ENCODE data around the gene YARS2.
"Not testable (repeated sequence)": the region's sequence is repeated elsewhere in the genome, so short reads cannot be mapped to it uniquely, and the experiment has no call there.

Gene YARS2

DNA sequence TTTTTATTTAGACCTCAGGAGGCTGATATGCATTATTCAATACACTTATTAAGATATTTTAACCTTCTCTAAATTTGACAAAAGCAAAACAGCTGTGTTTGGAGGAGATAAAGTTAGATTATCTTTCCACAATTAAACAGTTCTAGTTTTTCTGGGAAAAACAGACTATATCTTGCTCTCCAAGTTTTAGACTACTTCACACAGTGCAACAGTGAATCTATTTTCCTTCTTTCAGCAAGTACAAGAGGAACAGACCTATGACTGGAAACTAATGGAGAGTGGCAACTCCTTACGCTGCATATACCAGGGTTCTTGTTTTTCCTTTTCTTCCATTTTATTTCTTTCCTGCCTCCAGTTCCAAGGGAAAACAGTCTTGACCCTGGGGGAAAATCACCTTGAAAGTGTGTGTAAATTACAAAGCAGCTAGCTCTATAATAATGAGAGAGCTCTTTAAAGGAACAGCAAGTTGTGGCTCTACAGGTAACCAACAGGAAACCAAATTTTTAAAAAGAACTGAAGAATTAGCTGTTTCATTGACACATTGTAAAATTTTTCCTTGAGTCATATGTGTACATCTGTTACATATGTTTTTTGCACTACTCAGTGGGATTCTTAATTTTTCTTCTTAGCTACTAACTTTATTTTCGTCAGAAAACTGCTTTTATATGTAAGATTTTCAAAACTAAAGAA, 49.2 kb downstream of the YARS2 start:
- peaks cover 10% of the 10 kb centered on the region for H3K36me3 ChIP-seq (ENCODE audit: insufficient read depth, low read length)
- no peak overlapping the region for H3K9ac ChIP-seq (ENCODE audit: low read length)
- H3K27me3 ChIP-seq (ENCODE audit: control insufficient read depth in 1 of 2, insufficient read depth in 2 of 2, low read length in 2 of 2) = no peaks in the 10 kb centered on the region
- H3K27ac ChIP-seq (ENCODE audit: low read depth, low read length) = no peak overlapping the region
- no peak overlapping the region for H3K4me3 ChIP-seq (ENCODE audit: low read depth in 1 of 2, low read length in 2 of 2)
- no peaks in the 10 kb centered on the region for H3K4me1 ChIP-seq (ENCODE audit: insufficient read depth, low read length)
- H3K9me3 ChIP-seq (ENCODE audit: low read length) = no peaks in the 10 kb centered on the region

DNA sequence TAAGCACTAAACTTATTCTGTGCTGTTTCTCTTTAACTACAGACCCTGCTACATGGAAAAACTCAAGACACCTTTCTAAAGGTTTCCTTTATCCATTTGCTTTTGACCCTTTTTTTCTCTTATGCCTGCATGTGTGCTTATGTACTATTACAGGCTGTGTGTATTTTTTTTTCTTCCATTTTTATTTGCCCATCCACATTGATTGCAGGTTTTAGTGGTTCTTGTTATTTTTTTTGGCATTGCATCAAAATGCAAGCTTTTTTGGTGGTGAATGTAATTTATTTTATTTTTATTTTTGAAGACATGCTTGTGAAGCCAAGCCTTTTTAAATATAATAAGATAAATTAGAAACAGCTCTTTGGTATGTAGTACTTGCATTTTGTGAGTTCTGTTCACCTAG, 49.9 kb downstream of the YARS2 start:
- Histone ChIP-seq H3K4me1 (ENCODE audit: insufficient read depth, low read length) (no peaks in the 10 kb centered on the region), H3K27ac (ENCODE audit: low read depth, low read length) (no peak overlapping the region), H3K27me3 (ENCODE audit: control insufficient read depth in 1 of 2, insufficient read depth in 2 of 2, low read length in 2 of 2) (no peaks in the 10 kb centered on the region), H3K9ac (ENCODE audit: low read length) (no peak overlapping the region), H3K4me3 (ENCODE audit: low read depth in 1 of 2, low read length in 2 of 2) (no peak overlapping the region), H3K36me3 (ENCODE audit: insufficient read depth, low read length) (peaks cover 4% of the 10 kb centered on the region), H3K9me3 (ENCODE audit: low read length) (no peaks in the 10 kb centered on the region)

DNA sequence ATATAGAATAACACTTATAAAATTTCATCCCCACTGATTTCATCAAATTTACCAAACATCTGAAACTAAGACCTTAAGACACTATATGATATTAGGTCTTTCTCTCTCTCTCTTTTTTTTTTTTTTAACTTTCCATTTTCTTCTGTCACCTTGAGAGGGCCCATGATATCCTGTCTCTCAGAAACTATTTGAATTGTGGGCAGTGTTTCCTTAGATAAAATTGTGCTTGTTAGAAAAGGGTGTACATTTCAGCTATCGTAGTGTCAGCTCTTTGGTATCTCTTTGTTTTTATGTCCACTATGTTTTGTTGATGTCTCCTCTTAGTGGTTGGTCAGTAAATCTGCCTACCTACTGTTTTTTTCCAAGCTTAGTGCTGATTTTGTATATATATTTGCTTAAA, 52.8 kb downstream of the YARS2 start:
- Histone ChIP-seq H3K9ac (ENCODE audit: low read length) (no peak overlapping the region), H3K36me3 (ENCODE audit: insufficient read depth, low read length) (peaks cover 4% of the 10 kb centered on the region), H3K9me3 (ENCODE audit: low read length) (no peaks in the 10 kb centered on the region), H3K4me3 (ENCODE audit: low read depth in 1 of 2, low read length in 2 of 2) (no peak overlapping the region), H3K4me1 (ENCODE audit: insufficient read depth, low read length) (no peaks in the 10 kb centered on the region), H3K27ac (ENCODE audit: low read depth, low read length) (no peak overlapping the region), H3K27me3 (ENCODE audit: control insufficient read depth in 1 of 2, insufficient read depth in 2 of 2, low read length in 2 of 2) (no peaks in the 10 kb centered on the region)

DNA sequence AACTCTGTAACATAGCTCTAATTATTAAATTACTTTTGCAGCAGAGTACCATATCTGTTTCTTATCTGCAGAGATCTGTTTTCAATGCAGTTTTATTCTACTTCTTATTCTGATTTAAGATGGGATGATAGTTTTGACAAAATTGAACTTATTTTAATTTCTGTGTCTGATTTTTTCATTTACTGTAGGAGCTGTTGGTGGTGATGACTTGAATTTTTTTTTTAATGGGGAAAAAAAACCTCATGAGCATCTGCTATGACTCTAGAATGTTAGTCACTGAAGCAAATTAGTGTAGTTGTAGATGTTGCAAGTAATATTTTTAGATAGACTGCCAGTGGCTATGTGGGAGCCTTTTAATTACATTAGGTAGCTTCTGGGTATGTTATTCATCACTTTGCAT, 53.2 kb downstream of the YARS2 start:
- Histone ChIP-seq H3K4me1 (ENCODE audit: insufficient read depth, low read length) (no peaks in the 10 kb centered on the region), H3K27ac (ENCODE audit: low read depth, low read length) (no peak overlapping the region), H3K4me3 (ENCODE audit: low read depth in 1 of 2, low read length in 2 of 2) (no peak overlapping the region), H3K36me3 (ENCODE audit: insufficient read depth, low read length) (peaks cover 4% of the 10 kb centered on the region), H3K27me3 (ENCODE audit: control insufficient read depth in 1 of 2, insufficient read depth in 2 of 2, low read length in 2 of 2) (no peaks in the 10 kb centered on the region), H3K9me3 (ENCODE audit: low read length) (no peaks in the 10 kb centered on the region), H3K9ac (ENCODE audit: low read length) (no peak overlapping the region)

DNA sequence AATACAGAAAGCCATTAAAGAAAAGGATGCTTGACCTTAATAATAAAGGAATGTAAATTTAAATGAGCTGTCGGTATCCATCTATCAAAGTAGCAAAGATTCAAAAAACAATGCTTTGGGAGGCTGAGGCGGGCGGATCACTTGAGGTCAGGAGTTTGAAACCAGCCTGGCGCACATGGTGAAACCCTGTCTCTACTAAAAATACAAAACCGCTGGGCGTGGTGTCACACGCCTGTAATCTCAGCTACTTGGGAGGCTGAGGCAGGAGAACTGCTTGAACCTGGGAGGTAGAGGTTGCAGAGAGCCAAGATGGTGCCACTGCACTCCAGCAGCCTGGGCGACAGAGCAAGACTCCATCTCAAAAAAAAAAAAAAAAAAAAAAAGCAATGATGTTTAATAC, 56.3 kb downstream of the YARS2 start:
- not testable (repeated sequence) for H3K27me3 ChIP-seq (ENCODE audit: control insufficient read depth in 1 of 2, insufficient read depth in 2 of 2, low read length in 2 of 2); H3K4me1 ChIP-seq (ENCODE audit: insufficient read depth, low read length); H3K36me3 ChIP-seq (ENCODE audit: insufficient read depth, low read length); H3K4me3 ChIP-seq (ENCODE audit: low read depth in 1 of 2, low read length in 2 of 2); H3K27ac ChIP-seq (ENCODE audit: low read depth, low read length); H3K9me3 ChIP-seq (ENCODE audit: low read length); H3K9ac ChIP-seq (ENCODE audit: low read length)

DNA sequence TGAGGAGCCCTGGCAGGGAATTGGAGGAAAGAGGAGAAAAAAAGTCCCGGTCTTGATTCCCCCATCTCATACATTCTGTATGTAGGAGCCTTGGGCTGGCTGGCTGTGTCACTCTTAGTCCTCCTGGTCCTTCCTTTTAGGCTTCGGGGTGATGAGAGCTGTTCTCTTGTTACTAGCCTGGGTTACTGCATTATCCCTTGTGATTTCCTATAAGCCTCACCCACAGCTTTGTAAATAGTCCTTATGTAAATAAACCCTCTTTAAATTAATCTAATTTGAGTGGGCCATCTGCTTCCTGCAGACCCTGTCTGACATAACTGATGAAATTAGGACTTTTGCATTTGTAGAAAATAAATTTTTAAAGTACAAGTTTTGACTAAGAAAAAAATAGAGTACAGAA, 57.4 kb downstream of the YARS2 start:
- Histone ChIP-seq H3K9ac (ENCODE audit: low read length) (no peak overlapping the region), H3K4me3 (ENCODE audit: low read depth in 1 of 2, low read length in 2 of 2) (no peak overlapping the region), H3K27me3 (ENCODE audit: control insufficient read depth in 1 of 2, insufficient read depth in 2 of 2, low read length in 2 of 2) (no peaks in the 10 kb centered on the region), H3K4me1 (ENCODE audit: insufficient read depth, low read length) (no peaks in the 10 kb centered on the region), H3K27ac (ENCODE audit: low read depth, low read length) (no peak overlapping the region), H3K36me3 (ENCODE audit: insufficient read depth, low read length) (peaks cover 8% of the 10 kb centered on the region), H3K9me3 (ENCODE audit: low read length) (no peaks in the 10 kb centered on the region)

DNA sequence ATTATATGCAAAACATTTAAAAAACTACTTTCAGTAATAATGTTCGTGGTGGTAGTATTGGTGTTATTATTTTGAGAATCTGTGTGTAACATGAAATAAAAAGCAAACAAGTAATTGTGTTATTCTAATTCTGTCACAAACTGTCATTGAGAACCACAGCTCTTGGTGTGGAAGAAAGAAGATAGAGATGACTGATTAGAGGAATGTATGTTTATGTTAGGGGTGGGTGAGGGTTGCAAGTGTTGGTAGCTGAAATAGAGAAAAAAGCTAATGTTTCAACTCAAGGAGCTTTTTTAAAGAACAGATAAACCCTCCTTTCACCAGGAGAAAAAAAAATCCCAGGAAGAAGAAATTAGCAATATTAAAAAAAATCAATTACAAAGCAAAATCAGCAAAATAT, 58.3 kb downstream of the YARS2 start:
- H3K27me3 ChIP-seq (ENCODE audit: control insufficient read depth in 1 of 2, insufficient read depth in 2 of 2, low read length in 2 of 2) = no peaks in the 10 kb centered on the region
- H3K9ac ChIP-seq (ENCODE audit: low read length) = no peak overlapping the region
- H3K36me3 ChIP-seq (ENCODE audit: insufficient read depth, low read length) = peaks cover 5% of the 10 kb centered on the region
- no peak overlapping the region for H3K27ac ChIP-seq (ENCODE audit: low read depth, low read length)
- no peaks in the 10 kb centered on the region for H3K9me3 ChIP-seq (ENCODE audit: low read length)
- no peaks in the 10 kb centered on the region for H3K4me1 ChIP-seq (ENCODE audit: insufficient read depth, low read length)
- no peak overlapping the region for H3K4me3 ChIP-seq (ENCODE audit: low read depth in 1 of 2, low read length in 2 of 2)

Data from muscle layer of colon (tissue), 2 donors.